Measurements from ENCODE around the gene ZFP36. TPM values are rescaled to one million over a fixed set of nuclear protein-coding genes. Genes with fewer than 3 reads are reported as not detected.
A peak's percentile ranks its signal among the peaks of the same experiment; 100 is the strongest.

ZFP36 gene
- total RNA-seq, 1 experiment from 2014 or later: 414 TPM

DNA sequence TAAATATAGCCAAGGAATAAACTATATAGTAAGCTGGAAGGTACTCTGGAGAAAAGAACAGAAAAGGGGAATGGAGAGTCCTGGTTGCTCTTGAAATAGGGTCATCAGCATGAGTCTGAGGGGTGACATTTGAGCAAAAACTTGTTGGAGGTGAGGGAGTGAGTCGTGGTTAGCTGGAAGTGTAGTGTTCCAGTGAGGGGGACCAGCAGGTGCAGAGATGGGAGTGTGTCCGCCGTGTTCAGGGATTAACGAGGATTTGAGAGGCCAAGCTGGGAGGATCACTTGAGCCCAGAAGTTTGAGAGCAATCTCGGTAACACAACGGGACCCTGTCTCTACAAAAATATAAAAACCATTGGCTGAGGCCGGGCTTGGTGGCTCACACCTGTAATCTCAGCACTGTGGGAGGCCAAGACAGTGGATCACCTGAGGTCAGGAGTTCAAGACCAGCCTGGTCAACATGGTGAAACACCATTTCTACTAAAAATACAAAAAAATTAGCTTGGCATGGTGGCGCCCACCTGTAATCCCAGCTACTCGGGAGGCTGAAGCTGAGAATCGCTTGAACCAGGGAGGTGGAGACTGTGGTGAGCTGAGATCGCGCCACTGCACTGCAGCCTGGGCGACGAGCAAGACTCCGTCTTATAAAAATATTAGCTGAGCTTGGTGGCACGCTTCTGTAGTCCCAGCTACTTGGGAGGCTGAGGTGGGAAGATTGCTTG, 39.9 kb downstream of the ZFP36 start:
- Histone ChIP-seq H3K36me3 (ENCODE audit: control insufficient read depth, insufficient read depth, low read length) (peaks cover 18% of the 10 kb centered on the region), H3K4me3 (ENCODE audit: low read depth in 2 of 2, low read length in 2 of 2) (peak overlapping the region; percentile 34 to 56), H3K27ac (ENCODE audit: low read length) (peak overlapping the region; percentile 85), H3K4me1 (ENCODE audit: control insufficient read depth, insufficient read depth, low read length) (peaks cover 31% of the 10 kb centered on the region), H3K9me3 (ENCODE audit: control insufficient read depth, insufficient read depth, low read depth, low read length) (no peaks in the 10 kb centered on the region), H3K27me3 (ENCODE audit: control insufficient read depth, insufficient read depth, low read length) (no peaks in the 10 kb centered on the region)
- TF ChIP-seq, protein P1, sequence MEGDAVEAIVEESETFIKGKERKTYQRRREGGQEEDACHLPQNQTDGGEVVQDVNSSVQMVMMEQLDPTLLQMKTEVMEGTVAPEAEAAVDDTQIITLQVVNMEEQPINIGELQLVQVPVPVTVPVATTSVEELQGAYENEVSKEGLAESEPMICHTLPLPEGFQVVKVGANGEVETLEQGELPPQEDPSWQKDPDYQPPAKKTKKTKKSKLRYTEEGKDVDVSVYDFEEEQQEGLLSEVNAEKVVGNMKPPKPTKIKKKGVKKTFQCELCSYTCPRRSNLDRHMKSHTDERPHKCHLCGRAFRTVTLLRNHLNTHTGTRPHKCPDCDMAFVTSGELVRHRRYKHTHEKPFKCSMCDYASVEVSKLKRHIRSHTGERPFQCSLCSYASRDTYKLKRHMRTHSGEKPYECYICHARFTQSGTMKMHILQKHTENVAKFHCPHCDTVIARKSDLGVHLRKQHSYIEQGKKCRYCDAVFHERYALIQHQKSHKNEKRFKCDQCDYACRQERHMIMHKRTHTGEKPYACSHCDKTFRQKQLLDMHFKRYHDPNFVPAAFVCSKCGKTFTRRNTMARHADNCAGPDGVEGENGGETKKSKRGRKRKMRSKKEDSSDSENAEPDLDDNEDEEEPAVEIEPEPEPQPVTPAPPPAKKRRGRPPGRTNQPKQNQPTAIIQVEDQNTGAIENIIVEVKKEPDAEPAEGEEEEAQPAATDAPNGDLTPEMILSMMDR (IDR thresholded peaks at IDR 0.05): no peak
- no peak for TF ChIP-seq SIN3A (IDR thresholded peaks at IDR 0.05; ENCODE audit: borderline replicate concordance, insufficient read depth, low read depth, low read length)
- no peak for TF ChIP-seq TCF7L2 (IDR thresholded peaks at IDR 0.05; ENCODE audit: low read depth, low read length)
- no peak for TF ChIP-seq POLR2AphosphoS5 (IDR thresholded peaks at IDR 0.05; ENCODE audit: low read depth, low read length)
- TF ChIP-seq, protein P2, sequence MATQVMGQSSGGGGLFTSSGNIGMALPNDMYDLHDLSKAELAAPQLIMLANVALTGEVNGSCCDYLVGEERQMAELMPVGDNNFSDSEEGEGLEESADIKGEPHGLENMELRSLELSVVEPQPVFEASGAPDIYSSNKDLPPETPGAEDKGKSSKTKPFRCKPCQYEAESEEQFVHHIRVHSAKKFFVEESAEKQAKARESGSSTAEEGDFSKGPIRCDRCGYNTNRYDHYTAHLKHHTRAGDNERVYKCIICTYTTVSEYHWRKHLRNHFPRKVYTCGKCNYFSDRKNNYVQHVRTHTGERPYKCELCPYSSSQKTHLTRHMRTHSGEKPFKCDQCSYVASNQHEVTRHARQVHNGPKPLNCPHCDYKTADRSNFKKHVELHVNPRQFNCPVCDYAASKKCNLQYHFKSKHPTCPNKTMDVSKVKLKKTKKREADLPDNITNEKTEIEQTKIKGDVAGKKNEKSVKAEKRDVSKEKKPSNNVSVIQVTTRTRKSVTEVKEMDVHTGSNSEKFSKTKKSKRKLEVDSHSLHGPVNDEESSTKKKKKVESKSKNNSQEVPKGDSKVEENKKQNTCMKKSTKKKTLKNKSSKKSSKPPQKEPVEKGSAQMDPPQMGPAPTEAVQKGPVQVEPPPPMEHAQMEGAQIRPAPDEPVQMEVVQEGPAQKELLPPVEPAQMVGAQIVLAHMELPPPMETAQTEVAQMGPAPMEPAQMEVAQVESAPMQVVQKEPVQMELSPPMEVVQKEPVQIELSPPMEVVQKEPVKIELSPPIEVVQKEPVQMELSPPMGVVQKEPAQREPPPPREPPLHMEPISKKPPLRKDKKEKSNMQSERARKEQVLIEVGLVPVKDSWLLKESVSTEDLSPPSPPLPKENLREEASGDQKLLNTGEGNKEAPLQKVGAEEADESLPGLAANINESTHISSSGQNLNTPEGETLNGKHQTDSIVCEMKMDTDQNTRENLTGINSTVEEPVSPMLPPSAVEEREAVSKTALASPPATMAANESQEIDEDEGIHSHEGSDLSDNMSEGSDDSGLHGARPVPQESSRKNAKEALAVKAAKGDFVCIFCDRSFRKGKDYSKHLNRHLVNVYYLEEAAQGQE (IDR thresholded peaks at IDR 0.05; ENCODE audit: insufficient read depth in 1 of 2, low read depth in 2 of 2, low read length in 1 of 2): no peak
- intact Hi-C loops (cut with micrococcal nuclease; ENCODE audit: unreplicated experiment) (no loop called here), in situ Hi-C loops (cut with HindIII; ENCODE audit: low pct_unique_long_range_greater_than_20kb, low sequenced_read_pairs) (no loop called here)
- BruUV-seq (replicated peaks): no TSS peak
- no peak for ATAC-seq
- ChIA-PET CTCF (interaction anchor here (0.6 to 4.6 kb wide), 9 partner anchors 11 to 118 kb away, joined by 3 to 36 read pairs (median 4); partner anchors contain the start of genes EID2B, RPS16 and TIMM50), POLR2A (interaction anchor here (0.5 to 9.0 kb wide), 14 partner anchors 13 to 523 kb away, joined by 3 to 254 read pairs (median 4); partner anchors contain the start of genes MED29, RPS16 and TIMM50)
- DNase-seq (ENCODE audit: low read depth, low spot score): no peak

DNA sequence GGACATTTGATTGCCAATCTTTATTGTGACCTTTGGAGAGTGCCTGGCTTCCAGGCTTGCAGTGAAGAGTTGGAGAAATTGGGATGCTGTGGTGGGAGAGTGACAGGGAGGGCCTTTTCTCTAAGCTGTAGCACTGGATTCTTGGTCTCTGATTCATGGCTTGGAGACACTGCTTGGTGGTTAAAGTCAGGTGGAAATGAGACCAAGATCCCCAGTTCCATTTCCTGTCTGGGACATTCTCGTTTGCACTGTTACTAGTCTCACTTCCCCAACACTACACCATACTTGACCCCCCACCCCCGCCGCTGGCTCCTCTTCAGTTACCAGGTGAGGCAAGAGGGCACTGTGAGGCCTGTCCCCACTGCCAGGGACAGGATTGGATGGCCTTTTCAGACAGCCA, 41.6 kb downstream of the ZFP36 start:
- no peak for TF ChIP-seq POLR2AphosphoS5 (IDR thresholded peaks at IDR 0.05; ENCODE audit: low read depth, low read length)
- TF ChIP-seq, protein P1 (IDR thresholded peaks at IDR 0.05): no peak
- TF ChIP-seq TCF7L2 (IDR thresholded peaks at IDR 0.05; ENCODE audit: low read depth, low read length): no peak
- TF ChIP-seq, protein P2 (IDR thresholded peaks at IDR 0.05; ENCODE audit: insufficient read depth in 1 of 2, low read depth in 2 of 2, low read length in 1 of 2): no peak
- no peak for TF ChIP-seq SIN3A (IDR thresholded peaks at IDR 0.05; ENCODE audit: borderline replicate concordance, insufficient read depth, low read depth, low read length)
- Histone ChIP-seq H3K9me3 (ENCODE audit: control insufficient read depth, insufficient read depth, low read depth, low read length) (no peaks in the 10 kb centered on the region), H3K27ac (ENCODE audit: low read length) (peak overlapping the region; percentile 4), H3K4me1 (ENCODE audit: control insufficient read depth, insufficient read depth, low read length) (peaks cover 31% of the 10 kb centered on the region), H3K36me3 (ENCODE audit: control insufficient read depth, insufficient read depth, low read length) (peaks cover 31% of the 10 kb centered on the region), H3K27me3 (ENCODE audit: control insufficient read depth, insufficient read depth, low read length) (no peaks in the 10 kb centered on the region), H3K4me3 (ENCODE audit: low read depth in 2 of 2, low read length in 2 of 2) (peak overlapping the region in 1 of 2 experiments; percentile 1; a peak in 2 of 4 replicates)
- no peak for ATAC-seq
- in situ Hi-C loops (cut with HindIII; ENCODE audit: low pct_unique_long_range_greater_than_20kb, low sequenced_read_pairs) (no loop called here), intact Hi-C loops (cut with micrococcal nuclease; ENCODE audit: unreplicated experiment) (no loop called here)
- peak; percentile 95 for DNase-seq (ENCODE audit: low read depth, low spot score)
- no TSS peak for BruUV-seq (replicated peaks)
- CTCF ChIA-PET: interaction anchor here (0.7 to 4.6 kb wide), 10 partner anchors 9 to 222 kb away, joined by 3 to 36 read pairs (median 6); partner anchors contain the start of genes EID2, EID2B and RPS16
- POLR2A ChIA-PET: interaction anchor here (0.5 to 9.0 kb wide), 10 partner anchors 15 to 857 kb away, joined by 3 to 254 read pairs (median 3); partner anchors contain the start of gene RPS16
